Occipital lobe (tissue), 2 donors: Measurements from ENCODE around the gene SLC30A3. TPM values are rescaled to one million over a fixed set of nuclear protein-coding genes. Genes with fewer than 3 reads are reported as not detected.

Experiments
- DNase-seq: peaks from one replicate; lab custom pipeline; 2025; lab: John Stamatoyannopoulos, UW
- total RNA-seq: library from RNA; depleted of rRNA; stranded (reverse); fragments of >200 nt; gene quantifications from one replicate; pipeline ENCODE4 v1.2.3, GENCODE V29; 2014

Gene SLC30A3
- total RNA-seq, 1 donor from 2014 or later: 0.47 TPM

GRCh38 chr2:27206346-27206745 lies 56.5 kb downstream of the SLC30A3 start:
- no peak for DNase-seq

GRCh38 chr2:27205206-27205605 lies 57.6 kb downstream of the SLC30A3 start:
- DNase-seq: no peak

- DNase-seq: no peak
Observed at GRCh38 chr2:27204566-27204965, 58.3 kb downstream of the SLC30A3 start.

- no peak for DNase-seq
Observed at GRCh38 chr2:27203741-27204140, 59.1 kb downstream of the SLC30A3 start.

Other genes starting within 250 kb of the SLC30A3 start
- gene TMEM214, start 230.1 kb downstream of the SLC30A3 start, total RNA-seq: 7.8 TPM
- 17.5 TPM for gene AGBL5, start 211.4 kb downstream of the SLC30A3 start, total RNA-seq
- gene OST4, start 191.4 kb downstream of the SLC30A3 start, total RNA-seq: 132 TPM
- 4.5 TPM for gene EMILIN1, start 184.4 kb downstream of the SLC30A3 start, total RNA-seq
- gene KHK, start 176.3 kb downstream of the SLC30A3 start, total RNA-seq: 6.2 TPM
- gene CGREF1, start 143.9 kb downstream of the SLC30A3 start, total RNA-seq: 17.3 TPM
- gene ABHD1, start 139.2 kb downstream of the SLC30A3 start, total RNA-seq: 0.31 TPM
- 19.0 TPM for gene PREB, start 128.4 kb downstream of the SLC30A3 start, total RNA-seq
- not detected for gene PRR30, start 123.6 kb downstream of the SLC30A3 start, total RNA-seq
- not detected for gene TCF23, start 114.0 kb downstream of the SLC30A3 start, total RNA-seq
- 43.7 TPM for gene ATRAID, start 51.0 kb downstream of the SLC30A3 start, total RNA-seq
- 15.6 TPM for gene SLC5A6, start 50.8 kb downstream of the SLC30A3 start, total RNA-seq
- gene CAD, start 45.7 kb downstream of the SLC30A3 start, total RNA-seq: 16.2 TPM
- gene DNAJC5G, start 12.4 kb upstream of the SLC30A3 start, total RNA-seq: not detected
- not detected for gene TRIM54, start 19.4 kb upstream of the SLC30A3 start, total RNA-seq
- 1.1 TPM for gene UCN, start 45.4 kb upstream of the SLC30A3 start, total RNA-seq
- 36.8 TPM for gene MPV17, start 60.0 kb upstream of the SLC30A3 start, total RNA-seq
- 28.2 TPM for gene GTF3C2, start 93.7 kb upstream of the SLC30A3 start, total RNA-seq
- 19.2 TPM for gene EIF2B4, start 107.3 kb upstream of the SLC30A3 start, total RNA-seq
- gene SNX17, start 107.6 kb upstream of the SLC30A3 start, total RNA-seq: 51.5 TPM
- 12.0 TPM for gene ZNF513, start 117.7 kb upstream of the SLC30A3 start, total RNA-seq
- gene PPM1G, start 146.5 kb upstream of the SLC30A3 start, total RNA-seq: 58.0 TPM
- gene NRBP1, start 165.6 kb upstream of the SLC30A3 start, total RNA-seq: 58.8 TPM
- gene KRTCAP3, start 179.3 kb upstream of the SLC30A3 start, total RNA-seq: not detected
- 28.5 TPM for gene IFT172, start 226.7 kb upstream of the SLC30A3 start, total RNA-seq
- 41.3 TPM for gene FNDC4, start 232.2 kb upstream of the SLC30A3 start, total RNA-seq
- gene GCKR, start 233.8 kb upstream of the SLC30A3 start, total RNA-seq: 0.16 TPM